NCI-H526 treated with DMSO at 0.1 percent for 48 hours (cell line): ENCODE results near the gene WDR46.
"Not testable (repeated sequence)": the region's sequence is repeated elsewhere in the genome, so short reads cannot be mapped to it uniquely, and the experiment has no call there.

Experiments
- DNase-seq: peaks from one replicate; lab custom pipeline; 2025; lab: John Stamatoyannopoulos, UW

The WDR46 gene

DNA sequence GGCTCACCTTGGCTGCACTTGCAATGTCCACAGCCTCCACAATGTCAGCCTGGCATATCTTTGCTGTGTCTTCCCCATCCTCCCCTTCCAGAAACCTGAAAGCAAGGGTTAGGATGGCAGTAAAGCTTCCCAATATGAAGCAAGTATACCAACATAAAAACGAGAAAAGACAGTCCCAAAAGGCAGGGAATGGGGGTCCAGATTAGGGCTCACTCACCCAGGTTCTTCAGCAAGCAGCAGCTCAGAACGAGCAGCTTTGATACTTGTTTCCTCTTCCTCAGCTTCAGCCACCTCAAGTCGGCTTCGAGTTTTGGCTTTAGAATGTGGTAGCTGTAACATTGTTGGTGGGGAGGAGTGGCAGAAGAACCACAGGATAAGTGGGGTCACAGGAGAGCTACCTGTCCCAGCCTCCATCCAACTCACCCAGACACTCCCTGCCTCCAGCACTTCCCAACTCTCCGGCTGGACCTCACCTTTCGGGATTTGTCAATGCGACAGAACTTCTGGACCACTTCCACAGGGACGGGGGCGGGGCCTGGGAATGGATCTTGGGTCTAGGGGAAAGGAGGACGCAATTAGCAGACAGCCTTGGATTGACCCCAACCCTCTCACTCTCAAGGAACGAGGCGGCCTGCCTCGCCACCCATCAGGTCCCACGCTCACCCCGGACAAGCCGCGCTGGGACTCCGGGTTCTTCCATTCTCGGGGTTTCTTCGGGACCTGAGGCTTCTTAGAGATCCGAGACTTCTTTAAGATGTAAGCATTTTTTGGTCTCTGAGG, 708 bp downstream of the WDR46 start:
- DNase-seq: no peak

DNA sequence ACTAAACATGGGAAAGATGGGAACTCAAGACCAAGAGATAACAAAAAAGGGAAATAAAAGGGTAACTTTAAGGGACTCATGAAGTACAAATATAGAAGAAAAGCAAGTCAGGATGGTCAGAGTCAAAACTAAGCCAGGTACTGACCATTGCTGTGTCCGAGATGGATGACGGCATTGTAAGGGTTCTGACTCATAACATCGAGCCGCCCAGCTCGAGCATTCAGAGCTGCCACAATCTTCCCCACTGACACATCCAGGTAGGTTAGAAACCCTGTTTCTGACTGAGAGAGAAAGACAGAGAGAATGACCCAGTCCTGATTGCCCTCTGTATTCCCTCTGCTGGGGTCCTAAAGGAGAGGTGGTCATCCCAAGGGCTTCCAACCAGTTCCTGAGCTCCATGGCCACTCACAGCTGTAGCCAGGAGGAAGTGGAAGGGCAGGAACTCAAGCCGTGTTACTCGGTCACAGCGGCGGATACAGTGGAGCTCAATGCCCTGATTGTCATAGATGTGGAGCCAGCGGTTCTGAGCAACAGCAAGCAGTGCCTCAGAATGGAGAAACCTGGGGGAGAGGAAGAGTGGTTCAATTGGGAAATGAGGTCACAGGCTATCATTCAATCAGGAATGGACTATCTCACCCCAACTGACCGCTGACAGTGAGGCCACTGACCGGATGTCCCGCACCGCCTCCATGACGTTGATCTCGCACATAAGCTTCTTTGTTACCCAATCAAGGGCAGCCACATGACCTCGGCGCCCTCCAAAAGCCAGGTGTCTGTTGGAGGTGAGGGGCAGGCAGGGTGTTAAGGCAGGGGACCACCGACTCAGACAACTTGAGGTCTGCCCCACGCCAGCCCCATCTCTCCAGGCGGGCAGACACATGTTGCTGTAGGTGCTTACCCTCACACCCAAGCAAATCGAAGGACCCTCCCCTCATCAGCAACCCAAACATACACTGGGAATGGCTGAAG, 1.8 kb downstream of the WDR46 start:
- no peak for DNase-seq

GRCh38 chr6:33285214-33285613, 3.8 kb downstream of the WDR46 start:
- DNase-seq: not testable (repeated sequence)

DNA sequence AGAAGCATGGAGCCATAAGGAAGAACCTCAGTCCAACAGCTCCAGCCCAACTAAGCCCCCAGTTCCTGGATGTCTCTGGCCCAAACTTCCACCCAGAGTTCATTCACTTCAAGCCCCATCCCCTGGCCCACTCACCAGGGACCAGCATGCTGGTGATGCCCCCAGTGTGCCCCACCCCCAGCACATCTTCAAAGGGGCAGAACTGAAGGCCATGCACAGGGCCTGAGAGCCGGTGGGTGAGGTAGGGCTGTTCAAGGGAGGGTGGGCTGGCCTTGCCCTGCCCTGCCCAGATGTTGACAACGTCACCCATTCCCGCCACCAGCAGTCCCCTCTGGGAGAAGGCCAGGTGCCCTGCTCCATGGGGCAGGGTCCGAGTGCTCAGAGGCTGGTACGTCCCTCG, 8.5 kb downstream of the WDR46 start:
- DNase-seq: no peak

GRCh38 chr6:33279971-33280511, 9.0 kb downstream of the WDR46 start:
- DNase-seq: peak; percentile 48

GRCh38 chr6:33279257-33279695, 9.8 kb downstream of the WDR46 start:
- DNase-seq: no peak

DNA sequence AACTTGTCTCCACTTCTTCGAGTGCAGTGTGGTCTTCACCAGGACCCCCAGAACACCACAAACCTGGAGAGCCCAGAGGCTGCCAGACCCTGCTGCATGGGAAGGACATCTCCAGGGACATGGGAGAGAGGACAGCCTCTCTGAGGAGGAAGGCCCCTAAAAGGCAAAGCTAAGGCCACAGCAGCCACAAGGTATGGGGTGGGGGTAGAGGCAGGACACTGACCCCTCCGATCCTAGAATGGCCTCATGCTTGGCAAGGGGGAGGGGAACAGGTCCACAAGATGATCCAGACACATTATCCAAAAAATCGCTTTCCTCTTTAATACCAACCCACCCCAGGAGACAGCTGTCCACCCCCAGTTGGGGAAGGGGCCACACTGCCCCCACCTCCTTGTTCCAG, 10.2 kb downstream of the WDR46 start:
- no peak for DNase-seq

- no peak for DNase-seq
These were observed 10.7 kb downstream of the WDR46 start for GRCh38 chr6:33278392-33278741.

DNA sequence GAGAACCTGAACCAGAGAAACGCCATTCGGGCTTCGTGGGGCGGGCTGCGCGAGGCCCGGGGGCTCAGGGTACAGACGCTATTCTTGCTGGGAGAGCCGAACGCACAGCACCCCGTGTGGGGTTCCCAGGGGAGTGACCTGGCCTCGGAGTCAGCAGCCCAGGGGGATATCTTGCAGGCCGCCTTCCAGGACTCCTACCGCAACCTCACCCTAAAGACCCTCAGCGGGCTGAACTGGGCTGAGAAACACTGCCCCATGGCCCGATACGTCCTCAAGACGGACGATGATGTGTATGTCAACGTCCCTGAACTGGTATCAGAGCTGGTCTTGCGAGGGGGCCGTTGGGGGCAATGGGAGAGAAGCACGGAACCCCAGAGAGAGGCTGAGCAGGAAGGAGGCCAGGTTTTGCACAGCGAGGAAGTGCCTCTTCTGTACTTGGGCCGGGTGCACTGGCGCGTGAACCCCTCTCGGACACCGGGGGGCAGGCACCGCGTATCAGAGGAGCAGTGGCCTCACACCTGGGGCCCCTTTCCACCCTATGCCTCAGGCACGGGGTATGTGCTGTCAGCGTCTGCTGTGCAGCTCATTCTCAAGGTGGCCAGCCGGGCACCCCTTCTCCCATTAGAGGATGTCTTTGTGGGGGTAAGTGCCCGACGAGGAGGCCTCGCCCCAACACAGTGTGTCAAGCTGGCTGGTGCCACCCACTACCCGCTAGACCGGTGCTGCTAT, 11.2 kb downstream of the WDR46 start:
- DNase-seq: no peak

DNA sequence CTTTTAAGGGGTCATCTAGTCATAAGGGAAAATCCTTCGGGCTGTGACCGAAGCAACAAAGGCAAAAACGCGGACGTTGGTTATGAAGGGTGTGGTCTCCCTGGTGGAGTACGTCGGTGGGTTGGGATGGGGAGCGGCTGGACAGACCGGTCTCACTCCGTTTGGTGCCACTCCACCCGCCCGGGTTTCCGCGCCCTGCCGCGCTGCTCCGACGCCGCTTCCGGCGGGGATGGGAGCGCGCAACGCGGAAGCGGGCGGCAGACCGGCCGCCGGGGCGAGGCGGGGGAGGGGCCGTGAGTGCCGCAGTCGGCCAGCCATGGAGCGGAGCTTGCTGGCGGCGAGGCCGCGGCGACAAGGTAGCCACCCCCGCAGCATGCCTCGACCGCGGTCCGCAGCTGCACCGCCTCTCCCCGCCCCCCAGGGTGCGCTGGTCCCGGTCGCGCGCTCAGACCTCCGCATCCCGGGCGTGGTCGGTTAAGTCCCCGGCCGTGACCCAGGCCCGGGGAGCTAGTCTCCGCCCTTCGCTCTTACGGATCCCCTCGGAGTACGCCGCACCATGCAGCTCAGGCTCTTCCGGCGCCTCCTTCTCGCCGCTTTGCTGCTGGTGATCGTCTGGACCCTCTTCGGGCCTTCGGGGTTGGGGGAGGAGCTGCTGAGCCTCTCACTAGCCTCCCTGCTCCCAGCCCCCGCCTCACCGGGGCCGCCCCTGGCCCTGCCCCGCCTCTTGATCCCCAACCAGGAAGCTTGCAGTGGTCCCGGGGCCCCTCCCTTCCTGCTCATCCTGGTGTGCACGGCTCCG, 12.0 kb downstream of the WDR46 start, which contains the start of gene B3GALT4:
B3GALT4 (plus strand) TSS at position 260 of the 799 bp plus-strand sequence; CDS start at position 557, 297 bp downstream.
- DNase-seq: peak; percentile 76

DNA sequence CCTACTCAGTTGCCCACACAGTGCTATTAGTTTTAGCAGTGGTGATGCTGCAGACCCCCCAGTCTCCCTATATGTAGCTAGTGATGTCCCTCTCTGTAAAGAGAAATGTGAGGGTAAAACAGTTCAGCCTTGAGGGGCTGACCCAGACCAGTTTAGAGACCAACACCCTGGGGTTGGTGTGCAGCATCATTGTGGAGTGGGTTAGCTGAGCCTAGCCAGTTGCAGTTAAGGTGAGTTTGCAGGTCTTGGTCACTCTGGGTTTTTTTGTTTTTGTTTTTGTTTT, 12.5 kb downstream of the WDR46 start:
- no peak for DNase-seq

- DNase-seq: not testable (repeated sequence)
These were observed 13.1 kb downstream of the WDR46 start for GRCh38 chr6:33275795-33276580.

- DNase-seq: no peak
These were observed 14.8 kb downstream of the WDR46 start for GRCh38 chr6:33273924-33274902.

DNA sequence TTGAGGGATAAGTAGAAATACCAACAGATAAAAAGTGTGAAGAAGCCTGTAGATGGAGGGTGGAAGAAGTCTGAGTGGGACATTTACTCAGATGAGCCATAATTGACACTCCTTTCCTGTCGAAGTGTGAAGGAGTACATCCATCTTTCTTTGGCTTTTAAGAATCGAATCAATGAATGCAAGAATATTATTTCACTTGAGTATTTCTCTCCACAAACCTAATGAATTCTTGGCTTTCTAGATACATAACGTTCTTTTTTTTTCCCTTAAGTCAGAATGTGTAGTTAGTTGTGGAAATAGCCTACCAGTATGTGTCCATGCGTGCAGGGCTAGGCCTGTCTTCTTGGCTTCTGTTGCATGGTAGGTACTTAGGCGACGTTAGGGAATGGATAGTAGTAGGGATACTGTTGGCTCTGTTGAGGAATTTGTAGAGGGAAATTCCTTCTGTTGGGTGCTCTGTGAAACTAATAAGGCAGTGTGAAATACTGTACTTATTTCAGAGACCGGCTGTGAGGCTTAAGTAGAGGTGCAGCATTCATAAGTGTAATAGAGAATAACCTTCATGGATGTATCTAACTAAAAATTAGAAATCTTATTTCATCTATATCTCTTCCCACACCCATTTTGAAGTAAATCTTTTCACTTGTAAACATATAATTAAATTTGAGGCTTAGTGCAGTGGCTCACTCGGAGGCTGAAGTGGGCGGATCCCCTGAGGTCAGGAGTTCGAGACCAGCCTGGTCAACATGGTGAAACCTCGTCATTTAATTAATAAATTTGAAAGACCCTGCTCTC, 15.7 kb downstream of the WDR46 start:
- DNase-seq: no peak

DNA sequence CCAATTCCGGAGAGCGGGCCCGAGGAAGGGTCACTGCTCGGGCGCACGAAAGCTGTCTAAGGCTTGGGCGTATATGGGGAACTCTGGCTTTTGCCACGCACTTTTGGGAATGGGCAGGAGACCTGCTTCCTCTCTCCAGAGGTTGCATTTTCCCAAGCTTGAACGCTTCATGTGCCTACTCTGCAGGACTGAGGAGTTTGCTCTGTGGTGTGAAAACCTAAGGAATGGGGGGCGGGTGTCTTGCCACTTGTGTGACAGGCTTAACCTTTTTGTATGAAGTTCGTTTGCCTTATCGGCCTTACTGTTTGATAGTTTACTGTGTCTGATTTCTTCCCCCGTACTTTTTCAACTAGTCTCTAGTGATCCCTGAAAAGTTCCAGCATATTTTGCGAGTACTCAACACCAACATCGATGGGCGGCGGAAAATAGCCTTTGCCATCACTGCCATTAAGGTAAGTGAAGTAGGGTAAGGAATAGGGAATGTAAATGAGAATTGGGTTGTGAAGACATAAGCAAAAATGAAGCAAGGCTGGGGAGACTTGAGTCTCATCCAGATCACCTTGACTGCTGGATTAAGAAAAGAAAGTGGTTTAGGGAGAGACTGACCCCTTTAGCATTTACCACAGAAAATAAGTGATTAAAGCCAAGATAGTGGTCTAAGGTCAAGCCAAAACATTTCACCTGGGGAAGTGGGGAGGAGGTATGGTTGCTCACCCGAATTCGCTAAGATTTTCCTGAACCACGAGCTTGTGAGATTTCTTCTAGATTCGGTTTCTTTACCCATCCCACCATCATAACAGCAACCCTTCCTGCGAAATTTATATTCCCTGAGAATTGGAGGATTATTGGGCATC, 16.5 kb downstream of the WDR46 start:
- DNase-seq: no peak

GRCh38 chr6:33271468-33272274, 17.4 kb downstream of the WDR46 start, which contains the start of the genes RPS18 and VPS52:
TSS of gene RPS18 (plus strand) at chr6:33272075. CDS start at chr6:33272120, 45 bp downstream.
TSS of gene VPS52 (minus strand) at chr6:33271876. CDS start at chr6:33271675, 201 bp downstream.
- DNase-seq: peak; percentile 97
